Measurements from ENCODE around the gene SLC30A2.

Gene SLC30A2

GRCh38 chr1:25997828-25998761 is 47.8 kb downstream of the SLC30A2 start, which contains the start of gene PAFAH2:
TSS of gene PAFAH2 (minus strand) at chr1:25998063. CDS start at chr1:25990816, 7,247 bp downstream.
- POLR2A ChIA-PET: interaction anchor here (0.6 to 1.8 kb wide), 20 partner anchors 8 to 187 kb away, joined by 3 to 61 read pairs (median 4); partner anchors contain the start of genes MTFR1L and PAQR7
- DNase-seq (ENCODE audit: extremely low spot score): peak; percentile 93
- CTCF ChIA-PET: interaction anchor here (0.6 to 4.7 kb wide), 14 partner anchors 9 to 476 kb away, joined by 3 to 25 read pairs (median 3); no protein-coding TSS in a partner anchor
- TF ChIP-seq SP1 (IDR thresholded peaks at IDR 0.05): no peak
- peak; percentile 34 for TF ChIP-seq PKNOX1 (IDR thresholded peaks at IDR 0.05)
- peak; percentile 89 for TF ChIP-seq ELF4 (IDR thresholded peaks at IDR 0.05)
- TF ChIP-seq FOXK2 (IDR thresholded peaks at IDR 0.05): no peak
- TF ChIP-seq ARNT (IDR thresholded peaks at IDR 0.05): peak; percentile 94
- TF ChIP-seq L3MBTL2 (conservative IDR thresholded peaks at IDR 0.05): peak; percentile 73
- TF ChIP-seq FOXM1 (IDR thresholded peaks at IDR 0.05; ENCODE audit: borderline replicate concordance): no peak
- TF ChIP-seq NFRKB (IDR thresholded peaks at IDR 0.05): peak; percentile 60; the same call in 1 of the 2 replicates
- TF ChIP-seq LEF1 (IDR thresholded peaks at IDR 0.05; ENCODE audit: borderline replicate concordance): no peak
- no peak for TF ChIP-seq BHLHE40 (IDR thresholded peaks at IDR 0.05; ENCODE audit: borderline replicate concordance)
- TF ChIP-seq ZNF384 (IDR thresholded peaks at IDR 0.05): no peak
- no peak for TF ChIP-seq TARDBP (IDR thresholded peaks at IDR 0.05)
- TF ChIP-seq HDGF (IDR thresholded peaks at IDR 0.05; ENCODE audit: borderline replicate concordance): no peak
- TF ChIP-seq SUZ12 (IDR thresholded peaks at IDR 0.05): peak; percentile 95
- peak; percentile 44; the same call in 1 of the 2 replicates for TF ChIP-seq CTBP1 (IDR thresholded peaks at IDR 0.05; ENCODE audit: borderline replicate concordance)

GRCh38 chr1:25996966-25997827 is 48.7 kb downstream of the SLC30A2 start:
- ChIA-PET CTCF (interaction anchor here (0.7 to 1.6 kb wide), 12 partner anchors 8 to 475 kb away, joined by 3 to 22 read pairs (median 3); no protein-coding TSS in a partner anchor), POLR2A (interaction anchor here (0.7 to 1.8 kb wide), 18 partner anchors 7 to 186 kb away, joined by 3 to 61 read pairs (median 5); partner anchors contain the start of genes MTFR1L and PAQR7)
- DNase-seq (ENCODE audit: extremely low spot score): no peak
- no peak for TF ChIP-seq FOXA1 (IDR thresholded peaks at IDR 0.05)
- no peak for TF ChIP-seq L3MBTL2 (conservative IDR thresholded peaks at IDR 0.05)
- no peak for TF ChIP-seq FOXM1 (IDR thresholded peaks at IDR 0.05; ENCODE audit: borderline replicate concordance)
- TF ChIP-seq PKNOX1 (IDR thresholded peaks at IDR 0.05): no peak
- TF ChIP-seq FOXK2 (IDR thresholded peaks at IDR 0.05): no peak

GRCh38 chr1:25994402-25995150 is 51.3 kb downstream of the SLC30A2 start:
- POLR2A ChIA-PET: interaction anchor here (2.5 kb wide), 1 partner anchor 98 kb away, joined by 10 read pairs; no protein-coding TSS in a partner anchor
- TF ChIP-seq HDGF (IDR thresholded peaks at IDR 0.05; ENCODE audit: borderline replicate concordance): no peak
- no peak for TF ChIP-seq CTBP1 (IDR thresholded peaks at IDR 0.05; ENCODE audit: borderline replicate concordance)
- no peak for TF ChIP-seq L3MBTL2 (conservative IDR thresholded peaks at IDR 0.05)
- TF ChIP-seq FOXM1 (IDR thresholded peaks at IDR 0.05; ENCODE audit: borderline replicate concordance): no peak
- no peak for TF ChIP-seq BHLHE40 (IDR thresholded peaks at IDR 0.05; ENCODE audit: borderline replicate concordance)
- no peak for TF ChIP-seq SUZ12 (IDR thresholded peaks at IDR 0.05)
- no peak for TF ChIP-seq NFRKB (IDR thresholded peaks at IDR 0.05)
- TF ChIP-seq FOXK2 (IDR thresholded peaks at IDR 0.05): no peak
- TF ChIP-seq SP1 (IDR thresholded peaks at IDR 0.05): no peak
- TF ChIP-seq PKNOX1 (IDR thresholded peaks at IDR 0.05): no peak
- no peak for TF ChIP-seq TARDBP (IDR thresholded peaks at IDR 0.05)
- TF ChIP-seq ARNT (IDR thresholded peaks at IDR 0.05): no peak
- TF ChIP-seq ELF4 (IDR thresholded peaks at IDR 0.05): no peak
- no peak for TF ChIP-seq LEF1 (IDR thresholded peaks at IDR 0.05; ENCODE audit: borderline replicate concordance)
- TF ChIP-seq ZNF384 (IDR thresholded peaks at IDR 0.05): no peak
- TF ChIP-seq FOXA1 (IDR thresholded peaks at IDR 0.05): no peak
- CTCF ChIA-PET: interaction anchor here (2.3 kb wide), 1 partner anchor 99 kb away, joined by 9 read pairs; no protein-coding TSS in a partner anchor
- no peak for DNase-seq (ENCODE audit: extremely low spot score)

GRCh38 chr1:25993197-25993951 is 52.5 kb downstream of the SLC30A2 start:
- ChIA-PET CTCF (interaction anchor here (2.3 kb wide), 1 partner anchor 98 kb away, joined by 9 read pairs; no protein-coding TSS in a partner anchor), POLR2A (interaction anchor here (2.5 kb wide), 1 partner anchor 97 kb away, joined by 10 read pairs; no protein-coding TSS in a partner anchor)
- TF ChIP-seq ELF4 (IDR thresholded peaks at IDR 0.05) (no peak), PKNOX1 (IDR thresholded peaks at IDR 0.05) (0 out of 2 replicates have a peak, but pooled peaks have one; percentile 11)
- DNase-seq (ENCODE audit: extremely low spot score): no peak

Measured in HEK293T (cell line).